HFFc6 (cell line): ENCODE measurements around the gene METTL25. TPM values are rescaled to one million over a fixed set of nuclear protein-coding genes. Genes with fewer than 3 reads are reported as not detected.

ENCODE experiments used
- DNase-seq: peaks from one replicate; pipeline ENCODE4 v3.0.0-alpha.2; 2018
- H3K27ac Mint-ChIP-seq: 2 replicates; pipeline ENCODE4 v1.8.0; 2020; ENCODE audit warnings: mild to moderate bottlenecking, mixed read lengths
- H3K27me3 Mint-ChIP-seq: 2 replicates; pipeline ENCODE4 v1.8.0; 2021; ENCODE audit warnings: mild to moderate bottlenecking, moderate library complexity, mixed read lengths; ENCODE audit not compliant: insufficient read depth
- H3K36me3 Mint-ChIP-seq: 2 replicates; pipeline ENCODE4 v1.8.0; 2021; ENCODE audit warnings: low read depth, mixed read lengths
- H3K4me1 Mint-ChIP-seq: 2 replicates; pipeline ENCODE4 v1.8.0; 2020; ENCODE audit warnings: low read depth, mixed read lengths
- H3K4me3 Mint-ChIP-seq: 2 replicates; pipeline ENCODE4 v1.8.0; 2020; ENCODE audit warnings: mild to moderate bottlenecking, moderate library complexity, mixed read lengths
- H3K9me3 Mint-ChIP-seq: 2 replicates; pipeline ENCODE4 v1.8.0; 2020; ENCODE audit warnings: mild to moderate bottlenecking, mixed read lengths
- CTCF ChIP-seq: fragments of 200-600 bp; sonication (generic); IDR thresholded peaks from 2 replicates; pipeline ENCODE4 v1.5.0; 2021; ENCODE audit warnings: antibody characterized with exemption, mild to moderate bottlenecking
- total RNA-seq, 6 experiments: library from RNA; stranded (reverse); fragmentation: NEBNext Ultra II Directional; extraction: Animal tissue kit (Norgen Biotek cat#: 25700); gene quantifications; 2 replicates in 1 of 6; 3 replicates in 5 of 6; pipeline ENCODE4 v1.2.3, GENCODE V29; 2021

METTL25 gene
- total RNA-seq, 6 experiments from 2014 or later = 4.5 to 7.3 (median 5.8) TPM

GRCh38 chr12:82522762-82523161, 164.4 kb downstream of the METTL25 start:
- Mint-ChIP-seq H3K4me3 (no peak overlapping the region), H3K36me3 (no peaks in the 10 kb centered on the region), H3K4me1 (no peaks in the 10 kb centered on the region), H3K27ac (no peak overlapping the region), H3K27me3 (no peaks in the 10 kb centered on the region), H3K9me3 (no peaks in the 10 kb centered on the region)
- no peak for TF ChIP-seq CTCF
- DNase-seq = no peak

- no peak for DNase-seq
- H3K27ac Mint-ChIP-seq = no peak overlapping the region
- H3K36me3 Mint-ChIP-seq = no peaks in the 10 kb centered on the region
- no peaks in the 10 kb centered on the region for H3K4me1 Mint-ChIP-seq
- no peaks in the 10 kb centered on the region for H3K9me3 Mint-ChIP-seq
- H3K4me3 Mint-ChIP-seq = no peak overlapping the region
- TF ChIP-seq CTCF = no peak
- no peaks in the 10 kb centered on the region for H3K27me3 Mint-ChIP-seq
These were observed 165.7 kb downstream of the METTL25 start for GRCh38 chr12:82523996-82524395.

- Mint-ChIP-seq H3K9me3 (no peaks in the 10 kb centered on the region), H3K4me3 (no peak overlapping the region), H3K36me3 (no peaks in the 10 kb centered on the region), H3K27me3 (no peaks in the 10 kb centered on the region), H3K4me1 (no peaks in the 10 kb centered on the region), H3K27ac (no peak overlapping the region)
- no peak for TF ChIP-seq CTCF
- DNase-seq = no peak
These were observed 166.3 kb downstream of the METTL25 start for GRCh38 chr12:82524641-82525040.

- H3K36me3 Mint-ChIP-seq = no peaks in the 10 kb centered on the region
- no peak overlapping the region for H3K4me3 Mint-ChIP-seq
These were observed 167.3 kb downstream of the METTL25 start for GRCh38 chr12:82525616-82526015.

GRCh38 chr12:82527165-82527780, 168.9 kb downstream of the METTL25 start:
- H3K4me1 Mint-ChIP-seq = no peaks in the 10 kb centered on the region
- H3K27ac Mint-ChIP-seq = no peak overlapping the region
- no peaks in the 10 kb centered on the region for H3K36me3 Mint-ChIP-seq
- H3K4me3 Mint-ChIP-seq = no peak overlapping the region
- peak; percentile 50 for DNase-seq
- TF ChIP-seq CTCF = peak; percentile 91
- H3K9me3 Mint-ChIP-seq = no peaks in the 10 kb centered on the region
- H3K27me3 Mint-ChIP-seq = no peaks in the 10 kb centered on the region

More at GRCh38 chr12:82525616-82526015, 167.3 kb downstream of the METTL25 start:
- H3K27me3 Mint-ChIP-seq = no peaks in the 10 kb centered on the region
- TF ChIP-seq CTCF = no peak
- H3K9me3 Mint-ChIP-seq = no peaks in the 10 kb centered on the region
- no peaks in the 10 kb centered on the region for H3K4me1 Mint-ChIP-seq
- H3K27ac Mint-ChIP-seq = no peak overlapping the region
- no peak for DNase-seq

Other genes with a start within 250 kb of the METTL25 start
- gene CCDC59, start 142 bp upstream of the METTL25 start, total RNA-seq = 10 to 100 TPM; 36.5 to 44.1 (median 42.4) TPM